Gastrocnemius medialis (tissue), 4 donors: Measurements from ENCODE around the gene UTS2. TPM values are rescaled to one million over a fixed set of nuclear protein-coding genes. Genes with fewer than 3 reads are reported as not detected.

ENCODE experiments used
- ATAC-seq, 2 donors: fragments of 150-250 bp; one replicate each; pipeline ENCODE4 v1.9.1; 2016
- DNase-seq, 2 donors: peaks; one replicate each; pipeline ENCODE4 v3.0.0-alpha.2; 2019
- H3K27ac ChIP-seq, 4 donors: fragments of 200-600 bp; sonication (generic); 1 replicate in 1 of 4; 2 replicates in 3 of 4; pipeline ENCODE4 v1.5.1; 2016 to 2018; ENCODE audit warnings: mild to moderate bottlenecking in 2 of 4, moderate library complexity in 1 of 4
- H3K27me3 ChIP-seq, 3 donors: fragments of 200-600 bp; sonication (generic) in 2 of 3; 1 replicate in 1 of 3; 2 replicates in 2 of 3; pipeline versions ENCODE4 v1.5.1 to v1.6.0; 2016 to 2019; ENCODE audit warnings: mild to moderate bottlenecking in 1 of 3, moderate library complexity in 1 of 3
- H3K36me3 ChIP-seq, 2 donors: fragments of 200-600 bp; sonication (generic) in 1 of 2; one replicate each; pipeline ENCODE4 v1.5.1; 2017 to 2018
- H3K4me1 ChIP-seq, 2 donors: fragments of 200-600 bp; sonication (generic) in 1 of 2; one replicate each; pipeline ENCODE4 v1.5.1; 2016 to 2017; ENCODE audit warnings: mild to moderate bottlenecking in 2 of 2
- H3K4me3 ChIP-seq, 4 donors: fragments of 200-600 bp; sonication (generic) in 3 of 4; 1 replicate in 1 of 4; 2 replicates in 3 of 4; pipeline ENCODE4 v1.5.1; 2016 to 2019; ENCODE audit warnings: mild to moderate bottlenecking in 2 of 4
- H3K9me3 ChIP-seq, 3 donors: fragments of 200-600 bp; sonication (generic) in 2 of 3; 1 replicate in 1 of 3; 2 replicates in 2 of 3; pipeline ENCODE4 v1.5.1; 2016 to 2019
- CTCF ChIP-seq, 5 experiments: fragments of 450-650 bp in 3 of 5; fragments of 200-600 bp in 2 of 5; sonication (generic) in 2 of 5; IDR thresholded peaks in 4 of 5; conservative IDR thresholded peaks in 1 of 5; 1 replicate in 4 of 5; 2 replicates in 1 of 5; pipeline ENCODE4 v1.5.1; 2016 to 2019; ENCODE audit warnings: antibody characterized with exemption in 5 of 5, mild to moderate bottlenecking in 3 of 5, moderate library complexity in 3 of 5
- POLR2A ChIP-seq, 2 donors: fragments of 450-650 bp; IDR thresholded peaks; one replicate each; pipeline ENCODE4 v1.6.1; 2017; ENCODE audit warnings: antibody characterized with exemption in 2 of 2, mild to moderate bottlenecking in 2 of 2, moderate library complexity in 2 of 2
- in situ Hi-C, 4 donors: fragments of 200-750 bp; cut with MboI; loops; one replicate each; pipeline versions ENCODE4 v1.15.0 to v1.8.0; 2017; ENCODE audit warnings: low sequenced_read_pairs in 4 of 4
- intact Hi-C: fragments of 100-400 bp; cut with DNase I; formaldehyde crosslinking; loops from one replicate; pipeline ENCODE4 v1.15.1; 2023; ENCODE audit warnings: low total_unique reads
- total RNA-seq, 4 donors: library from RNA; depleted of rRNA; stranded (reverse); fragments of >200 nt; gene quantifications; one replicate each; pipeline versions ENCODE4 v1.1.0 to v1.2.3, GENCODE V29; 2016

The UTS2 gene
- total RNA-seq, 4 donors from 2014 or later, result not detected

GRCh38 chr1:7831458-7831857 lies 21.4 kb downstream of the UTS2 start:
- no peak for TF ChIP-seq CTCF (IDR thresholded peaks at IDR 0.05 in 4 of 5, conservative IDR thresholded peaks at IDR 0.05 in 1 of 5)
- TF ChIP-seq POLR2A (IDR thresholded peaks at IDR 0.05), result no peak
- peak overlapping the region in 2 of 4 donors; percentile 26 to 42 for H3K27ac ChIP-seq
- no peak overlapping the region for H3K4me3 ChIP-seq
- no peaks in the 10 kb centered on the region for H3K9me3 ChIP-seq
- in situ Hi-C loops, result no loop called here
- intact Hi-C loops, result no loop called here
- no peak for DNase-seq
- H3K36me3 ChIP-seq, result peaks cover 5 to 56% of the 10 kb centered on the region in 2 donors
- H3K4me1 ChIP-seq, result peaks cover 0 to 5% of the 10 kb centered on the region in 2 donors
- H3K27me3 ChIP-seq, result no peaks in the 10 kb centered on the region
- ATAC-seq, result no peak

- Histone ChIP-seq H3K27me3 (no peaks in the 10 kb centered on the region), H3K27ac (peak overlapping the region in 1 of 4 donors; percentile 14), H3K4me1 (peaks cover 0 to 5% of the 10 kb centered on the region in 2 donors), H3K9me3 (no peaks in the 10 kb centered on the region), H3K36me3 (peaks cover 3 to 71% of the 10 kb centered on the region in 2 donors), H3K4me3 (peak overlapping the region in 1 of 4 donors; percentile 25)
- in situ Hi-C loops (no loop called here), intact Hi-C loops (no loop called here)
- TF ChIP-seq CTCF (IDR thresholded peaks at IDR 0.05 in 4 of 5, conservative IDR thresholded peaks at IDR 0.05 in 1 of 5), result no peak
- ATAC-seq (no peak), DNase-seq (no peak)
Measured at GRCh38 chr1:7827126-7827955, 25.5 kb downstream of the UTS2 start.

GRCh38 chr1:7826363-7826762 lies 26.5 kb downstream of the UTS2 start:
- no peak for ATAC-seq

GRCh38 chr1:7824701-7825100 lies 28.2 kb downstream of the UTS2 start:
- intact Hi-C loops (no loop called here), in situ Hi-C loops (no loop called here)
- DNase-seq (no peak), ATAC-seq (no peak)
- no peak overlapping the region for H3K4me3 ChIP-seq
- no peaks in the 10 kb centered on the region for H3K4me1 ChIP-seq
- H3K36me3 ChIP-seq, result peaks cover 3 to 86% of the 10 kb centered on the region in 2 donors
- TF ChIP-seq POLR2A (IDR thresholded peaks at IDR 0.05) (no peak), CTCF (IDR thresholded peaks at IDR 0.05 in 4 of 5, conservative IDR thresholded peaks at IDR 0.05 in 1 of 5) (no peak)
- H3K27me3 ChIP-seq, result no peaks in the 10 kb centered on the region
- H3K27ac ChIP-seq, result no peak overlapping the region
- H3K9me3 ChIP-seq, result no peaks in the 10 kb centered on the region

More at GRCh38 chr1:7826363-7826762, 26.5 kb downstream of the UTS2 start:
- DNase-seq, result no peak
- Histone ChIP-seq H3K27ac (no peak overlapping the region), H3K27me3 (no peaks in the 10 kb centered on the region), H3K9me3 (no peaks in the 10 kb centered on the region), H3K4me1 (peaks cover 0 to under 1% of the 10 kb centered on the region in 2 donors), H3K4me3 (no peak overlapping the region), H3K36me3 (peaks cover 3 to 81% of the 10 kb centered on the region in 2 donors)
- no peak for TF ChIP-seq POLR2A (IDR thresholded peaks at IDR 0.05)
- TF ChIP-seq CTCF (IDR thresholded peaks at IDR 0.05 in 4 of 5, conservative IDR thresholded peaks at IDR 0.05 in 1 of 5), result no peak
- in situ Hi-C loops, result no loop called here
- intact Hi-C loops, result no loop called here
